H1 (cell line): ENCODE data around the gene MTM1. TPM values are rescaled to one million over a fixed set of nuclear protein-coding genes. Genes with fewer than 3 reads are reported as not detected.

Experiments
- CTCF ChIA-PET: fragments of 300-600 bp; sonication (Branson Sonifier 250); formaldehyde crosslinking; loops from one replicate; lab custom pipeline; 2021; ENCODE audit not compliant: partially characterized antibody; lab: Charles Lee
- POLR2A ChIA-PET: fragments of 300-600 bp; sonication (Branson Sonifier 250); formaldehyde crosslinking; loops from one replicate; lab custom pipeline; 2021; ENCODE audit warnings: inconsistent platforms; ENCODE audit not compliant: partially characterized antibody; lab: Charles Lee
- DNase-seq, 2 experiments: peaks; one replicate each; pipeline versions ENCODE4 v3.0.0 to v3.0.0-alpha.2; 2010 to 2022; ENCODE audit warnings: low spot score in 2 of 2, low read depth in 1 of 2, mixed read lengths in 1 of 2
- FAIRE-seq: peaks from 2 replicates; lab custom pipeline; 2011; peaks lifted over from hg19 to GRCh38; lab: Jason Lieb, UNC
- H2AFZ ChIP-seq: 2 replicates; pipeline ENCODE4 v1.8.1; 2012; ENCODE audit warnings: low read length, inconsistent platforms
- H2AK5ac ChIP-seq: 2 replicates; pipeline ENCODE4 v1.6.1; 2013; ENCODE audit warnings: low read depth, low read length
- H2BK120ac ChIP-seq: replicated peaks from 2 replicates; pipeline ENCODE3; 2013; ENCODE audit warnings: low read depth, low read length, inconsistent platforms
- H2BK12ac ChIP-seq: 2 replicates; pipeline ENCODE4 v1.6.1; 2013; ENCODE audit warnings: low read depth, low read length
- H2BK15ac ChIP-seq: 2 replicates; pipeline ENCODE4 v1.6.1; 2013; ENCODE audit warnings: low read length
- H2BK20ac ChIP-seq: 2 replicates; pipeline ENCODE4 v1.6.1; 2013; ENCODE audit warnings: low read length
- H2BK5ac ChIP-seq: 2 replicates; pipeline ENCODE4 v1.6.1; 2013; ENCODE audit warnings: low read depth, low read length
- H3K14ac ChIP-seq: 2 replicates; pipeline ENCODE4 v1.6.1; 2013; ENCODE audit warnings: inconsistent platforms; ENCODE audit not compliant: insufficient read length
- H3K18ac ChIP-seq: 2 replicates; pipeline ENCODE4 v1.6.1; 2013; ENCODE audit warnings: low read length; ENCODE audit errors: extremely low read depth
- H3K23ac ChIP-seq: 2 replicates; pipeline ENCODE4 v1.6.1; 2013; ENCODE audit warnings: inconsistent platforms; ENCODE audit not compliant: insufficient read length
- H3K23me2 ChIP-seq: 2 replicates; pipeline ENCODE4 v1.6.1; 2013; ENCODE audit warnings: low read depth, low read length
- H3K27ac ChIP-seq: 2 replicates; pipeline ENCODE4 v1.6.1; 2011; ENCODE audit warnings: low read depth, low read length, inconsistent platforms
- H3K27me3 ChIP-seq, 4 experiments: replicated peaks in 1 of 4; 1 replicate in 1 of 4; 2 replicates in 3 of 4; pipeline versions ENCODE4 v1.6.1 to v1.8.1; 2011 to 2013; ENCODE audit warnings: low read length in 3 of 4, mild to moderate bottlenecking in 3 of 4, inconsistent platforms in 2 of 4, mixed read lengths in 2 of 4, moderate library complexity in 1 of 4; ENCODE audit not compliant: control insufficient read depth in 3 of 4, insufficient read depth in 3 of 4; ENCODE audit errors: extremely low read depth in 1 of 4
- H3K36me3 ChIP-seq, 4 experiments: 2 replicates each; pipeline versions ENCODE4 v1.6.1 to v1.8.1; 2011 to 2013; ENCODE audit warnings: mild to moderate bottlenecking in 4 of 4, low read length in 3 of 4, moderate library complexity in 2 of 4, control low read depth in 1 of 4, inconsistent platforms in 1 of 4; ENCODE audit not compliant: insufficient read depth in 4 of 4, control insufficient read depth in 2 of 4
- H3K4ac ChIP-seq: replicated peaks from 2 replicates; pipeline ENCODE3; 2013; ENCODE audit warnings: low read length, low read depth, mixed read lengths, inconsistent platforms; ENCODE audit not compliant: insufficient read length
- H3K4me1 ChIP-seq, 4 experiments: replicated peaks in 1 of 4; 1 replicate in 1 of 4; 2 replicates in 3 of 4; pipeline versions ENCODE4 v1.6.1 to v1.8.1; 2011 to 2013; ENCODE audit warnings: low read length in 3 of 4, inconsistent platforms in 2 of 4, mixed read lengths in 1 of 4; ENCODE audit not compliant: insufficient read depth in 4 of 4, control insufficient read depth in 3 of 4
- H3K4me2 ChIP-seq, 2 experiments: 2 replicates each; pipeline versions ENCODE4 v1.6.1 to v1.8.1; 2011 to 2013; ENCODE audit warnings: low read depth in 2 of 2, low read length in 2 of 2, control low read depth in 1 of 2, inconsistent platforms in 1 of 2, mild to moderate bottlenecking in 1 of 2; ENCODE audit not compliant: insufficient read depth in 1 of 2
- H3K4me3 ChIP-seq, 4 experiments: fragments of 200-600, 300-600 bp in 1 of 4; sonication (generic), shearing (Covaris generic), sonication (Bioruptor Twin) in 1 of 4; 2 replicates each; pipeline versions ENCODE4 v1.5.1 to v1.8.1; 2011 to 2016; ENCODE audit warnings: low read length in 4 of 4, low read depth in 3 of 4, control low read depth in 2 of 4, inconsistent platforms in 2 of 4, mild to moderate bottlenecking in 2 of 4, mixed read lengths in 1 of 4, moderate library complexity in 1 of 4; ENCODE audit not compliant: insufficient read depth in 2 of 4; ENCODE audit errors: extremely low read depth in 1 of 4
- H3K56ac ChIP-seq: replicated peaks from 2 replicates; pipeline ENCODE3; 2013; ENCODE audit warnings: low read depth, mild to moderate bottlenecking, mixed read lengths, low read length, inconsistent platforms; ENCODE audit not compliant: insufficient read length
- H3K79me1 ChIP-seq: 2 replicates; pipeline ENCODE4 v1.6.1; 2013; ENCODE audit warnings: low read depth, low read length, control low read depth
- H3K79me2 ChIP-seq, 2 experiments: 2 replicates each; pipeline versions ENCODE4 v1.6.1 to v1.8.1; 2012 to 2013; ENCODE audit warnings: low read length in 2 of 2, mild to moderate bottlenecking in 2 of 2, inconsistent platforms in 1 of 2; ENCODE audit not compliant: insufficient read depth in 2 of 2, control insufficient read depth in 1 of 2
- H3K9ac ChIP-seq, 4 experiments: replicated peaks in 1 of 4; 1 replicate in 1 of 4; 2 replicates in 3 of 4; pipeline versions ENCODE4 v1.6.1 to v1.8.1; 2011 to 2013; ENCODE audit warnings: low read depth in 3 of 4, low read length in 3 of 4, control low read depth in 2 of 4, mild to moderate bottlenecking in 2 of 4, moderate library complexity in 2 of 4, inconsistent platforms in 1 of 4; ENCODE audit errors: extremely low read depth in 1 of 4
- H3K9me3 ChIP-seq, 2 experiments: 2 replicates each; pipeline versions ENCODE4 v1.6.1 to v1.8.1; 2012 to 2013; ENCODE audit warnings: mild to moderate bottlenecking in 2 of 2, moderate library complexity in 2 of 2, control low read depth in 1 of 2, inconsistent platforms in 1 of 2, low read depth in 1 of 2, low read length in 1 of 2, mixed read lengths in 1 of 2; ENCODE audit not compliant: insufficient read depth in 2 of 2
- H4K20me1 ChIP-seq, 2 experiments: replicated peaks in 1 of 2; 2 replicates each; pipeline versions ENCODE3 to v1.8.1; 2011 to 2013; ENCODE audit warnings: inconsistent platforms in 2 of 2, low read length in 2 of 2, mild to moderate bottlenecking in 1 of 2; ENCODE audit not compliant: insufficient read depth in 2 of 2, control insufficient read depth in 1 of 2
- H4K5ac ChIP-seq: 2 replicates; pipeline ENCODE4 v1.6.1; 2013; ENCODE audit warnings: low read length, low read depth, mixed read lengths, inconsistent platforms; ENCODE audit not compliant: insufficient read length
- H4K8ac ChIP-seq: 2 replicates; pipeline ENCODE4 v1.8.0; 2013; ENCODE audit warnings: mild to moderate bottlenecking, moderate library complexity, low read length, inconsistent platforms; ENCODE audit not compliant: insufficient read depth; ENCODE audit errors: extremely low read depth
- H4K91ac ChIP-seq: replicated peaks from 2 replicates; pipeline ENCODE3; 2013; ENCODE audit warnings: low read length, mixed read lengths, inconsistent platforms; ENCODE audit not compliant: insufficient read length
- HDAC2 ChIP-seq, 2 experiments: fragments of 300-600 bp in 1 of 2; sonication (generic) in 1 of 2; IDR thresholded peaks; 2 replicates each; pipeline ENCODE4 v1.6.1; 2011 to 2012; ENCODE audit warnings: low read depth in 2 of 2, low read length in 2 of 2, mild to moderate bottlenecking in 2 of 2, moderate library complexity in 2 of 2, borderline replicate concordance in 1 of 2, inconsistent platforms in 1 of 2
- MAFK ChIP-seq: IDR thresholded peaks from 2 replicates; pipeline ENCODE4 v1.6.1; 2012; ENCODE audit warnings: low read depth, mild to moderate bottlenecking, improper control_type of control experiment, low read length
- RXRA ChIP-seq: IDR thresholded peaks from 2 replicates; pipeline ENCODE4 v1.6.1; 2011; ENCODE audit warnings: low read depth, mild to moderate bottlenecking, low read length, moderate library complexity; ENCODE audit not compliant: insufficient read depth
- SP4 ChIP-seq: IDR thresholded peaks from 2 replicates; pipeline ENCODE4 v1.6.1; 2012; ENCODE audit warnings: low read length, inconsistent platforms
- TEAD4 ChIP-seq: IDR thresholded peaks from 2 replicates; pipeline ENCODE4 v1.6.1; 2012; ENCODE audit warnings: low read depth, low read length, inconsistent platforms, mixed read lengths
- WGBS, 2 experiments: shearing (Covaris generic) in 1 of 2; methylation state at CpG; one replicate each; pipeline versions ENCODE4 v1.1.6 to v1.1.7; 2013 to 2015; ENCODE audit warnings: low lambda C conversion rate in 2 of 2, mixed read lengths in 2 of 2, inconsistent platforms in 1 of 2, low coverage in 1 of 2, missing lambda C conversion rate in 1 of 2; ENCODE audit not compliant: insufficient replicate concordance in 2 of 2, insufficient coverage in 1 of 2, insufficient read length in 1 of 2; ENCODE audit errors: extremely low coverage in 1 of 2, missing lambda C conversion rate in 1 of 2; 5-methylcytosine and 5-hydroxymethylcytosine counted together
- polyA plus RNA-seq, 7 experiments: library from polyadenylated mRNA; depleted of rRNA in 3 of 7; stranded (reverse) in 5 of 7; unstranded in 2 of 7; fragments of >200 nt in 5 of 7; fragments of 200-250 nt in 2 of 7; gene quantifications; 1 replicate in 5 of 7; 2 replicates in 1 of 7; 4 replicates in 1 of 7; pipeline versions ENCODE4 v1.2.1 to v1.2.3, GENCODE V29; 2011 to 2013; ENCODE audit warnings: missing spikeins in 2 of 7, mixed read lengths in 2 of 7
- total RNA-seq: library from RNA; stranded (reverse); fragmentation: NEBNext Ultra II Directional; extraction: Animal tissue kit (Norgen Biotek cat#: 25700); gene quantifications from 2 replicates; pipeline ENCODE4 v1.2.1, GENCODE V29; 2021

Gene MTM1
- total and polyA plus RNA-seq, 2 of the 8 experiments (the other 6 are each of a cell fraction or from before 2014, with no cell fraction given): 2.3 to 8.4 TPM

- Histone ChIP-seq H3K9ac (no peak overlapping the region), H3K14ac (no peak overlapping the region), H3K79me2 (no peaks in the 10 kb centered on the region), H3K79me1 (no peaks in the 10 kb centered on the region), H4K20me1 (no peaks in the 10 kb centered on the region), H3K4me2 (no peak overlapping the region), H4K91ac (no peak overlapping the region), H3K56ac (no peak overlapping the region), H3K36me3 (no peaks in the 10 kb centered on the region), H3K27ac (no peak overlapping the region), H4K8ac (no peak overlapping the region), H3K23me2 (no peaks in the 10 kb centered on the region), H3K4me1 (no peaks in the 10 kb centered on the region), H2BK20ac (no peak overlapping the region), H3K4me3 (no peak overlapping the region), H2BK12ac (no peak overlapping the region), H3K4ac (no peak overlapping the region), H2BK120ac (no peak overlapping the region), H3K18ac (no peak overlapping the region), H2AK5ac (no peak overlapping the region), H2BK5ac (no peak overlapping the region), H2BK15ac (no peak overlapping the region), H3K9me3 (no peaks in the 10 kb centered on the region), H3K23ac (no peak overlapping the region), H2AFZ (no peak overlapping the region), H3K27me3 (no peaks in the 10 kb centered on the region), H4K5ac (no peak overlapping the region)
- ChIA-PET CTCF (interaction anchor here (0.6 to 3.2 kb wide), 2 partner anchors 10 to 483 kb away, joined by 3 to 14 read pairs; no protein-coding TSS in a partner anchor), POLR2A (no interaction called here)
- FAIRE-seq (no peak), DNase-seq (no peak)
- WGBS, 2 experiments: 87% methylated on average over 9 of the region's 10 CpGs; no CpG with 5 or more reads in 1 of the 2 experiments
- no peak for TF ChIP-seq SP4
- no peak for TF ChIP-seq MAFK
- TF ChIP-seq TEAD4: no peak
- no peak for TF ChIP-seq HDAC2 (IDR thresholded peaks at IDR 0.05; ENCODE audit: borderline replicate concordance in 1 of 2, low read depth in 2 of 2, low read length in 2 of 2)
- no peak for TF ChIP-seq RXRA
Measured at GRCh38 chrX:150525061-150525919, 43.1 kb upstream of the MTM1 start.
